Measurements from ENCODE around the gene SALL3. TPM values are rescaled to one million over a fixed set of nuclear protein-coding genes. Genes with fewer than 3 reads are reported as not detected.
"Not testable (repeated sequence)": the region's sequence is repeated elsewhere in the genome, so short reads cannot be mapped to it uniquely, and the experiment has no call there.

Gene SALL3
- total and polyA plus RNA-seq, 3 experiments from 2014 or later = not detected

DNA sequence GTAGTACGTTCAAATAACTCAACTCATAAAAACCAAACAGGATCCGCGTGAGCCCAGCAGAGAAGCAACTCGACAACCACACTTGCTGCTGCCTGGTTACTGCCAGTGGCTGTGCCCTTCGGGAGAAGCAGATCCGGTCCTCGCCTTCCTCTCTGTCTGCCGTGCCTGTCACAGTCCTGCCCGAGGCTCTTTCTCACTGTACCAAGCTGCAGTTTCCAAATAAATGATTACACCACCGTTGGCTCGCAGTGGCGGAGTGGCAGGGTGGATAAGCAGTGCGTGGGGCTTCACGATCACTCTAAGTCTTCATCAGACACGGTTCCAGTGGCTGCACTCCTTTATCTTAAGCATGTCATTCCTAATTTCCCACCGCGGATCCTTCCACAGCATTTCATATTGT, 26.1 kb upstream of the SALL3 start:
- peaks cover 0 to 3% (median 0%) of the 10 kb centered on the region in 5 donors for H3K9me3 Mint-ChIP-seq
- no peaks in the 10 kb centered on the region for H3K36me3 Mint-ChIP-seq
- Histone ChIP-seq H3K4me1 (ENCODE audit: insufficient read depth, low read length) (no peaks in the 10 kb centered on the region), H3K9me3 (ENCODE audit: low read length) (no peaks in the 10 kb centered on the region), H3K36me3 (ENCODE audit: insufficient read depth, low read length) (no peaks in the 10 kb centered on the region), H3K27me3 (ENCODE audit: insufficient read depth, low read length, poor library complexity, severe bottlenecking) (no peaks in the 10 kb centered on the region), H3K27ac (ENCODE audit: low read depth, low read length) (no peak overlapping the region), H3K4me3 (ENCODE audit: low read length) (no peak overlapping the region)
- no peak for DNase-seq
- no peaks in the 10 kb centered on the region for H3K4me1 Mint-ChIP-seq
- peaks cover 3 to 11% of the 10 kb centered on the region in 2 donors for H3K27me3 Mint-ChIP-seq
- no peak overlapping the region for H3K4me3 Mint-ChIP-seq
- H3K27ac Mint-ChIP-seq = no peak overlapping the region
- POLR2A ChIA-PET = no interaction called here
- CTCF ChIA-PET = no interaction called here

DNA sequence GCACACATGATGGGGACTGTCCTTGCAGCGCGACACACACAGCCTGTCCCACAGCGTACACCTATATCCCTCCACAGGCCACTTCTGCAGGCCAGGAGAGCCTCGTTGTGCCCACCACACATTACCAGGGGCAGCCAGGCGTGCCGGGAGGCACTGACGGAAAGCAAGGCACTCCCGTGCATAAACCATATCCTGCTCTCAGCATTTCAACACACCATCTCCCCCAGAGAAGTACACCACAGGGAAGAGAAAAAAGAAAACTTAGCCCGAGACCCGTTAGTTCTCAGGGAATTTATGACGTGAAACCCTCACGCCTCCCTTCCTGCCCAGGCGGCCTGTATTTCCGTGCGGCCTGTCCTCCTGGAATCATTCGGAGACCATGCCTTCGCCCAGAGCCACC, 24.6 kb upstream of the SALL3 start:
- POLR2A ChIA-PET = no interaction called here
- DNase-seq = no peak
- H3K4me3 ChIP-seq (ENCODE audit: low read length) = no peak overlapping the region
- no peak overlapping the region for H3K27ac Mint-ChIP-seq
- H3K27me3 ChIP-seq (ENCODE audit: insufficient read depth, low read length, poor library complexity, severe bottlenecking) = no peaks in the 10 kb centered on the region
- H3K4me1 ChIP-seq (ENCODE audit: insufficient read depth, low read length) = no peaks in the 10 kb centered on the region
- H3K27ac ChIP-seq (ENCODE audit: low read depth, low read length) = no peak overlapping the region
- H3K27me3 Mint-ChIP-seq = peaks cover 5 to 7% of the 10 kb centered on the region in 2 donors
- no peak overlapping the region for H3K4me3 Mint-ChIP-seq
- CTCF ChIA-PET = no interaction called here
- no peaks in the 10 kb centered on the region for H3K9me3 ChIP-seq (ENCODE audit: low read length)
- H3K36me3 Mint-ChIP-seq = no peaks in the 10 kb centered on the region
- H3K9me3 Mint-ChIP-seq = peaks cover 0 to 3% (median 0%) of the 10 kb centered on the region in 5 donors
- H3K36me3 ChIP-seq (ENCODE audit: insufficient read depth, low read length) = no peaks in the 10 kb centered on the region
- H3K4me1 Mint-ChIP-seq = no peaks in the 10 kb centered on the region

DNA sequence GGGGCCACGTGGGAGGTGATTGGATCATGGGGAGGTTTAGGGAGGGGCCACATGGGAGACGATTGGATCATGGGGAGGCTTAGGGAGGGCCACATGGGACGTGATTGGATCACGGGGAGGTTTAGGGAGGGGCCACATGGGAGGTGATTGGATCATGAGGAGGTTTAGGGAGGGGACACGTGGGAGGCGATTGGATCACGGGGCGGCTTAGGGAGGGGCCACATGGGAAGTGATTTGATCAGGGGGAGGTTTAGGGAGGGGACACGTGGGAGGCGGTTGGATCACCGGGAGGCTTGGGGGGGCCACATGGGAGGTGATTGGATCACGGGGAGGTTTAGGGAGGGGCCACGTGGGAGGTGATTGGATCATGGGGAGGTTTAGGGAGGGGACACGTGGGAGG, 22.5 kb upstream of the SALL3 start:
- Histone ChIP-seq H3K4me1 (ENCODE audit: insufficient read depth, low read length) (no peaks in the 10 kb centered on the region), H3K27me3 (ENCODE audit: insufficient read depth, low read length, poor library complexity, severe bottlenecking) (no peaks in the 10 kb centered on the region), H3K36me3 (ENCODE audit: insufficient read depth, low read length) (no peaks in the 10 kb centered on the region), H3K4me3 (ENCODE audit: low read length) (no peak overlapping the region), H3K27ac (ENCODE audit: low read depth, low read length) (no peak overlapping the region), H3K9me3 (ENCODE audit: low read length) (no peaks in the 10 kb centered on the region)
- CTCF ChIA-PET = no interaction called here
- Mint-ChIP-seq H3K27me3 (peaks cover 5 to 7% of the 10 kb centered on the region in 2 donors), H3K4me1 (no peaks in the 10 kb centered on the region), H3K36me3 (no peaks in the 10 kb centered on the region), H3K27ac (no peak overlapping the region), H3K9me3 (no peaks in the 10 kb centered on the region), H3K4me3 (no peak overlapping the region)
- DNase-seq = no peak
- POLR2A ChIA-PET = no interaction called here

DNA sequence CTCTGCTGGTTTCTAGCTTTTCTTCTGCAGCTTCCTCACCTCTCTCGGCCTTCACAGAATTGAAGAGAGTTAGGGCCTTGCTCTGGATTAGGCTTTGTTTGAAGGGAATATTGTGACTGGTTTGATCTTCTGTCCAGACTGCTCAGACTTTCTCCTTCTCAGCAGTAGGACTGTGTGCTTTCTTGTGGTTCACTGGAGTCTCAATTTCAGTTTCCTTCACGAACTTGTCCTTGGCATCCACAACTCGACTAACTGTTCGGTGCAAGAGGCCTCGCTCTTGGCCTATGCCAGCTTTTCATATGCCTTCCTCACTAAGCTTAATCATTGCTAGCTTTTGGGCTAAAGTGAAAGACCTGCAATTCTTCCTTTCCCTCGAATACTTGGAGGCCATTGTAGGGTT, 18.9 kb upstream of the SALL3 start:
- Mint-ChIP-seq H3K27ac (no peak overlapping the region), H3K9me3 (peaks cover 0 to 6% (median 0%) of the 10 kb centered on the region in 5 donors), H3K36me3 (no peaks in the 10 kb centered on the region), H3K4me1 (no peaks in the 10 kb centered on the region), H3K27me3 (peaks cover 5% of the 10 kb centered on the region in 2 donors), H3K4me3 (no peak overlapping the region)
- Histone ChIP-seq H3K27ac (ENCODE audit: low read depth, low read length) (no peak overlapping the region), H3K36me3 (ENCODE audit: insufficient read depth, low read length) (no peaks in the 10 kb centered on the region), H3K27me3 (ENCODE audit: insufficient read depth, low read length, poor library complexity, severe bottlenecking) (no peaks in the 10 kb centered on the region), H3K4me1 (ENCODE audit: insufficient read depth, low read length) (no peaks in the 10 kb centered on the region), H3K4me3 (ENCODE audit: low read length) (no peak overlapping the region), H3K9me3 (ENCODE audit: low read length) (no peaks in the 10 kb centered on the region)
- CTCF ChIA-PET = no interaction called here
- POLR2A ChIA-PET = no interaction called here
- DNase-seq = no peak

DNA sequence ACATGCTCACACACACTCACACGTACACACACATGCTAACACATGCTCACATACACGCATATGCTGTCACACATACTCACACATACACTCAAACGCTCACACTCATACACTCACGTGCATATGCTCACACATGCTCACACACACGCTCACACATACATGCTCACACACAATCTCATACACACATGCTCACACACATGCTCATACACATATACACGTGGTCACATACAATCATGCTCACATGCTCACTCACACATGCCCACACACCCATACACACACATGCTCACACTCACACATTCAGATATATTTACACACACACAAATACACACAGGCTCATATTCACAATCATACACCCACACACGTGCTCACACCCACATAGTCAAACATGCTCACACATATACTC, 17.5 kb upstream of the SALL3 start:
- no peak for DNase-seq
- ChIA-PET POLR2A (no interaction called here), CTCF (no interaction called here)
- H3K4me1 ChIP-seq (ENCODE audit: insufficient read depth, low read length) = no peaks in the 10 kb centered on the region
- no peaks in the 10 kb centered on the region for H3K4me1 Mint-ChIP-seq
- no peaks in the 10 kb centered on the region for H3K36me3 ChIP-seq (ENCODE audit: insufficient read depth, low read length)
- peaks cover 0 to 7% (median 0%) of the 10 kb centered on the region in 5 donors for H3K9me3 Mint-ChIP-seq
- H3K27ac Mint-ChIP-seq = no peak overlapping the region
- no peaks in the 10 kb centered on the region for H3K27me3 ChIP-seq (ENCODE audit: insufficient read depth, low read length, poor library complexity, severe bottlenecking)
- H3K27me3 Mint-ChIP-seq = peaks cover 3% of the 10 kb centered on the region in 2 donors
- no peaks in the 10 kb centered on the region for H3K9me3 ChIP-seq (ENCODE audit: low read length)
- H3K27ac ChIP-seq (ENCODE audit: low read depth, low read length) = no peak overlapping the region
- no peaks in the 10 kb centered on the region for H3K36me3 Mint-ChIP-seq
- H3K4me3 ChIP-seq (ENCODE audit: low read length) = no peak overlapping the region
- no peak overlapping the region for H3K4me3 Mint-ChIP-seq

DNA sequence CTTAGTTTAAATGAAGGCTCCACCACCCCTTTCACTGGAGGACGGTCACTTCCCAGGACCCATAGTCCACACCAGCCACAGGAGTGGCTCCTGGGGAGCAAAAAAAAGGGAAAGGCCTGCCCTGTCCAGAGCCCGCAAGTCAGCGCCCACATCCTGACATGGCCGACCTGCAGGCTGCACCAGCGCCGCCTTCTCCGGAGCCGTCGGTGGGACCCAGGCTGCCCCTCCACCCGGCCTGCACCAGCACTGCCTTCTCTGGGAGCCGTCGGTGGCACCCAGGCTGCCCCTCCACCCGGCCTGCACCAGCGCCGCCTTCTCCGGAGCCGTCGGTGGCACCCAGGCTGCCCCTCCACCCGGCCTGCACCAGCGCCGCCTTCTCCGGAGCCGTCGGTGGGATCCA, 14.9 kb upstream of the SALL3 start:
- CTCF ChIA-PET = interaction anchor here (0.6 kb wide), 1 partner anchor 46 kb away, joined by 3 read pairs; no protein-coding TSS in a partner anchor
- peaks cover 12 to 25% of the 10 kb centered on the region in 2 donors for H3K27me3 Mint-ChIP-seq
- H3K27ac Mint-ChIP-seq; H3K27ac ChIP-seq (ENCODE audit: low read depth, low read length); H3K36me3 ChIP-seq (ENCODE audit: insufficient read depth, low read length); H3K4me3 Mint-ChIP-seq; H3K4me3 ChIP-seq (ENCODE audit: low read length); H3K36me3 Mint-ChIP-seq; H3K27me3 ChIP-seq (ENCODE audit: insufficient read depth, low read length, poor library complexity, severe bottlenecking); H3K4me1 ChIP-seq (ENCODE audit: insufficient read depth, low read length); H3K9me3 ChIP-seq (ENCODE audit: low read length); DNase-seq; H3K4me1 Mint-ChIP-seq; H3K9me3 Mint-ChIP-seq; POLR2A ChIA-PET: not testable (repeated sequence)

DNA sequence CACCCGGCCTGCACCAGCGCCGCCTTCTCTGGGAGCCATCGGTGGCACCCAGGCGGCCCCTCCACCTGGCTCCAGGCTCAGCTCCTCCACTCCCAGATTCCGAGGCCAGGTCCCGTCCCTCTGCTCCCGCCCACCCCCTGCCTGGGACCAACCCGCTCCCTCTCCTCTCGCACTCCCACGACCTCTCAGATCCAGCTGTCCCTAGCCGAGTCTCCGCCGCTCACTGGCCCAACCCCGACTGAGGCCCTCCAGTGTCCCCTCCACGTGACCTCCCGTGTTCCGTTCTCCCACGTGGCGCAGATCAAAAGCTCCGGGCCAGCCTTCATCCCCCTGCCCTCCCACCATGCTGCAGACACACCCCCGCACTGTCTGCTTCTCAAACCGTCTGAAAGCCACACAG, 14.4 kb upstream of the SALL3 start:
- H3K4me1 ChIP-seq (ENCODE audit: insufficient read depth, low read length) = no peaks in the 10 kb centered on the region
- no peak overlapping the region for H3K4me3 ChIP-seq (ENCODE audit: low read length)
- CTCF ChIA-PET = interaction anchor here (0.6 kb wide), 1 partner anchor 46 kb away, joined by 3 read pairs; no protein-coding TSS in a partner anchor
- H3K4me3 Mint-ChIP-seq = no peak overlapping the region
- POLR2A ChIA-PET = no interaction called here
- no peak for DNase-seq
- H3K27ac Mint-ChIP-seq = no peak overlapping the region
- peaks cover 12 to 31% of the 10 kb centered on the region in 2 donors for H3K27me3 Mint-ChIP-seq
- H3K36me3 ChIP-seq (ENCODE audit: insufficient read depth, low read length) = no peaks in the 10 kb centered on the region
- H3K27ac ChIP-seq (ENCODE audit: low read depth, low read length) = no peak overlapping the region
- no peaks in the 10 kb centered on the region for H3K9me3 ChIP-seq (ENCODE audit: low read length)
- no peaks in the 10 kb centered on the region for H3K4me1 Mint-ChIP-seq
- no peaks in the 10 kb centered on the region for H3K36me3 Mint-ChIP-seq
- peaks cover 0 to 7% (median 0%) of the 10 kb centered on the region in 5 donors for H3K9me3 Mint-ChIP-seq
- no peaks in the 10 kb centered on the region for H3K27me3 ChIP-seq (ENCODE audit: insufficient read depth, low read length, poor library complexity, severe bottlenecking)

DNA sequence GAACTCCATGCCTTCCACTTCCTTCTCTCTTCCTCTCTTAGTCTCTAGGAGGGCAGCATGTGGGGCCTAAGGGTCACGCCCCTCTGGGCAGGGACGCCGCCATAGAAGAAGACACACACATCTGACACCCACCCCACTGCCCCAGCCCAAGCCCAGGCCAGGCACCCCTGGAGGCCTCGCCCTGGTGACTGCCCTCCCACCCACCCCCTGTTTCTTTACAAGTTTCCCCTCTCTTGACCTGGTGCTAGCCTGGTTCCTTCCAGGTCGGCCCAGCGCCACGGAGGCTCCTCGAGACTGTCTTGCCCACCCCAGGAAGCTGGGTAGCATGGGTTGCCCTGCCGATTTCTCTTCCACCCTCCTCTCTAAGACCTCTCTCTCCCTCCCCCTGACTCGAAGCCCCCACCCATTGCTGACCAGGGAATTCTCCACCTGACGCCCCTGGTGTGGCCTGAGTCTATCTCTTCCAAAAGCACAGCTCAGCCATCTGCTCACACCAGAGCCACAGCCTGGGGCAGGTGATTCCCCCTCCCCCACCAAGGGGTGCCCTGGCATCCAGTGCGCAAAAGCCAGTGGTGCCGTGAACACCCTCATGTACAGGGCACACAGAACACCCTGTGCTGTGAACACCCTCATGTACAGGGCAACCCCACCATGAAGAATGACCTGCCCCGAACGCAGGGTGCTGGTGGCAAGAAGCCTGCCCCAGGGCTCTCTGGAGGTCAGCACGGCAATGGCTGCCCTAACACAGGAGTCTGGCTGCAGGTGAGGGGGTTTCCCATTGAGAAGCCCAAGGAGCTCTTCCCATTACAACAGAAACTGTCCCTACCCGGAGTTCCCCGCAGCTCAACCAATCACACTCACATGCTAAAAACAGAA, 13.5 kb upstream of the SALL3 start:
- ChIA-PET CTCF (no interaction called here), POLR2A (no interaction called here)
- Mint-ChIP-seq H3K27ac (no peak overlapping the region), H3K4me3 (no peak overlapping the region), H3K4me1 (no peaks in the 10 kb centered on the region), H3K36me3 (no peaks in the 10 kb centered on the region), H3K27me3 (peaks cover 19 to 40% of the 10 kb centered on the region in 2 donors), H3K9me3 (peaks cover 0 to 7% (median 0%) of the 10 kb centered on the region in 5 donors)
- no peak for DNase-seq
- Histone ChIP-seq H3K9me3 (ENCODE audit: low read length) (no peaks in the 10 kb centered on the region), H3K36me3 (ENCODE audit: insufficient read depth, low read length) (no peaks in the 10 kb centered on the region), H3K27ac (ENCODE audit: low read depth, low read length) (no peak overlapping the region), H3K27me3 (ENCODE audit: insufficient read depth, low read length, poor library complexity, severe bottlenecking) (no peaks in the 10 kb centered on the region), H3K4me3 (ENCODE audit: low read length) (no peak overlapping the region), H3K4me1 (ENCODE audit: insufficient read depth, low read length) (no peaks in the 10 kb centered on the region)

All from CD8-positive, alpha-beta memory T cell (primary cell).